Measurements from ENCODE around the gene ZNF23.

ZNF23 gene

DNA sequence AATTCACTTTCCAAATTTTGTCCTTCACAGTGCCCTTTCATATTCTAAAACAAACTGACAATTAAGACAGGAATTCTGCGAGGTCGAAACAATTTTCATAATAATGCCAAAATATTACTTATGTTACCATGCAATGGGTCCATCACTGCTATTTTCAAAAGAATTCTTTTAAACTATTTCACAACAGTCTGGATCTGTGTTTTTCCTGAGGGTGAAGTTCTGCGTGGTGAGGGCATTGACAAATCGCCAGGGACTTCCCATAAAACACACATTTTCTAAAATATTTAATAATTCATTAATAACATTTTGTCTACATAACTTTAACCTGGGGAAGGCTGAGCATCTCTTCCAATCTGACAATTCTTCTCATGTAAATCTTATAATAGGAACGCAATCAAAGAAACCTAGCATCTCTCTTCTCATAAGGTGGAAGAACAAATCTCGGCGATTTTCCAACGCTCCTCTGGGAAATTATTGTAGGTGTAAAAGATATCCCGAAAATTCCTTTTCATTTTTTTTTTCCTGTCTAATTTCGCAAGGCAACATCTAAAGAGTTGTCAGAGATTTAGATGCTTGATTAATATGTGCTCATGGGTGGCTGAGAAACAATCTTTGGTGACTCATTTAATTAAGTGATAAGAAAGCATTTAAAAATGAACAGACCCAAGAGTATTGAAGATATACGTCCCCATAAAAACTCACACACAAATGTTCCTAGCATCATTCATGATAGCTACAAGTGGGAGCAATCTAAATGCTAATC, 62.1 kb downstream of the ZNF23 start:
- TF ChIP-seq, protein P1, sequence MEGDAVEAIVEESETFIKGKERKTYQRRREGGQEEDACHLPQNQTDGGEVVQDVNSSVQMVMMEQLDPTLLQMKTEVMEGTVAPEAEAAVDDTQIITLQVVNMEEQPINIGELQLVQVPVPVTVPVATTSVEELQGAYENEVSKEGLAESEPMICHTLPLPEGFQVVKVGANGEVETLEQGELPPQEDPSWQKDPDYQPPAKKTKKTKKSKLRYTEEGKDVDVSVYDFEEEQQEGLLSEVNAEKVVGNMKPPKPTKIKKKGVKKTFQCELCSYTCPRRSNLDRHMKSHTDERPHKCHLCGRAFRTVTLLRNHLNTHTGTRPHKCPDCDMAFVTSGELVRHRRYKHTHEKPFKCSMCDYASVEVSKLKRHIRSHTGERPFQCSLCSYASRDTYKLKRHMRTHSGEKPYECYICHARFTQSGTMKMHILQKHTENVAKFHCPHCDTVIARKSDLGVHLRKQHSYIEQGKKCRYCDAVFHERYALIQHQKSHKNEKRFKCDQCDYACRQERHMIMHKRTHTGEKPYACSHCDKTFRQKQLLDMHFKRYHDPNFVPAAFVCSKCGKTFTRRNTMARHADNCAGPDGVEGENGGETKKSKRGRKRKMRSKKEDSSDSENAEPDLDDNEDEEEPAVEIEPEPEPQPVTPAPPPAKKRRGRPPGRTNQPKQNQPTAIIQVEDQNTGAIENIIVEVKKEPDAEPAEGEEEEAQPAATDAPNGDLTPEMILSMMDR (IDR thresholded peaks at IDR 0.05; ENCODE audit: low read depth, low read length): no peak
- DNase-seq (ENCODE audit: extremely low read depth, low read depth): no peak
